ENCODE data around the gene CHID1. TPM values are rescaled to one million over a fixed set of nuclear protein-coding genes. Genes with fewer than 3 reads are reported as not detected.

Gene CHID1
- total and polyA plus RNA-seq, 2 donors (not counting 1 experiment from before 2014, with no cell fraction given): 31.0 to 68.1 TPM

DNA sequence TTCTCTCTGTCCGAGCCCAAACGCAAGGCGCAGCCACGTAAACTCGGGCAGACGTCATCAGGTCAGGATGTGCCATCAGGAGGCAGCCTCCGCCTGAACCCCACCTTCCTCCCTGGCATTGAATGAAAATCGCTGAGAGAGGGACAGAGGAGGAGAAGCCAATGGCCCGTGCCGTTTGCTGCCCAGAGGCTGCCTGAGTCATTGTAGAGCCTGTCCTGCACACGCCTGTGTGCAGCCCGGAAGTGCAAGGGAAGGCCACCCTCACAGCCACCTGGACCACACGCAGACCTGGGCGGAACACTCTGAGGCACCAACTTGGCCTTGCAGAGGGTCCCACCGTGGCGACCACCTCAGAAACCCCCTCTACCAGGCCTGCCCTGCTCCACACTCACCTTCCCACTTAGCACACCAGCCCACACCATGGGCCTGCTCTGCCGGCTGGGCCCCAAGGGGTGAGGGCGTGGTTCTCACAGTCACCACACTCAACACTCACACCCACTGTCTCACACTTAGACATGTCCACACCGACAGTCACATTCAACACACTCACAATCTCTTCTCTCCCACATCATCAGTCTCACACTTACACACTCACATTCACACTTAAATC is 9.1 kb downstream of the CHID1 start:
- DNase-seq (no peak), ATAC-seq (ENCODE audit: low read depth) (no peak)
- H3K9ac ChIP-seq (ENCODE audit: low read length): no peak overlapping the region
- Mint-ChIP-seq H3K27ac (no peak overlapping the region), H3K4me1 (peaks cover 2% of the 10 kb centered on the region), H3K4me3 (no peak overlapping the region), H3K9me3 (ENCODE audit: insufficient read depth) (no peaks in the 10 kb centered on the region), H3K27me3 (no peaks in the 10 kb centered on the region)
- CTCF ChIA-PET: no interaction called here
- H3K36me3 ChIP-seq (replicated peaks in 1 of 2; ENCODE audit: control extremely low read depth in 1 of 2, control insufficient read depth in 1 of 2, extremely low read depth in 1 of 2, insufficient read depth in 2 of 2, low read length in 1 of 2): peaks cover 0 to 60% of the 10 kb centered on the region in 2 experiments
- H4K20me1 ChIP-seq (ENCODE audit: control insufficient read depth, insufficient read depth, low read length, poor library complexity, severe bottlenecking): peaks cover 16% of the 10 kb centered on the region
- H3K79me2 ChIP-seq (ENCODE audit: control insufficient read depth, insufficient read depth, low read length): peaks cover 22% of the 10 kb centered on the region
- H3K27ac ChIP-seq (ENCODE audit: low read length in 2 of 2): no peak overlapping the region
- H3K4me3 ChIP-seq (ENCODE audit: control extremely low read depth in 1 of 5, extremely low read depth in 1 of 5, insufficient read depth in 1 of 5, low read depth in 2 of 5, low read length in 4 of 5): no peak overlapping the region
- intact Hi-C loops (cut with micrococcal nuclease): no loop called here
- H3K4me1 ChIP-seq (ENCODE audit: control insufficient read depth in 2 of 2, insufficient read depth in 2 of 2, low read length in 2 of 2): no peaks in the 10 kb centered on the region
- no peak overlapping the region for H2AFZ ChIP-seq (ENCODE audit: insufficient read depth, low read depth, low read length, poor library complexity, severe bottlenecking)
- no peak overlapping the region for H3K4me2 ChIP-seq (replicated peaks; ENCODE audit: low read depth, low read length, poor library complexity, severe bottlenecking)
- TF ChIP-seq, protein P1, sequence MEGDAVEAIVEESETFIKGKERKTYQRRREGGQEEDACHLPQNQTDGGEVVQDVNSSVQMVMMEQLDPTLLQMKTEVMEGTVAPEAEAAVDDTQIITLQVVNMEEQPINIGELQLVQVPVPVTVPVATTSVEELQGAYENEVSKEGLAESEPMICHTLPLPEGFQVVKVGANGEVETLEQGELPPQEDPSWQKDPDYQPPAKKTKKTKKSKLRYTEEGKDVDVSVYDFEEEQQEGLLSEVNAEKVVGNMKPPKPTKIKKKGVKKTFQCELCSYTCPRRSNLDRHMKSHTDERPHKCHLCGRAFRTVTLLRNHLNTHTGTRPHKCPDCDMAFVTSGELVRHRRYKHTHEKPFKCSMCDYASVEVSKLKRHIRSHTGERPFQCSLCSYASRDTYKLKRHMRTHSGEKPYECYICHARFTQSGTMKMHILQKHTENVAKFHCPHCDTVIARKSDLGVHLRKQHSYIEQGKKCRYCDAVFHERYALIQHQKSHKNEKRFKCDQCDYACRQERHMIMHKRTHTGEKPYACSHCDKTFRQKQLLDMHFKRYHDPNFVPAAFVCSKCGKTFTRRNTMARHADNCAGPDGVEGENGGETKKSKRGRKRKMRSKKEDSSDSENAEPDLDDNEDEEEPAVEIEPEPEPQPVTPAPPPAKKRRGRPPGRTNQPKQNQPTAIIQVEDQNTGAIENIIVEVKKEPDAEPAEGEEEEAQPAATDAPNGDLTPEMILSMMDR (IDR thresholded peaks at IDR 0.05): no peak
- no peak for TF ChIP-seq EZH2 (IDR thresholded peaks at IDR 0.05; ENCODE audit: borderline replicate concordance, insufficient read depth, low read depth, low read length, poor library complexity, severe bottlenecking)
- POLR2A ChIA-PET: no interaction called here
- 98% methylated on average over 18 of the region's 19 CpGs for WGBS (ENCODE audit: insufficient coverage)
- no peaks in the 10 kb centered on the region for H3K9me3 ChIP-seq (ENCODE audit: control extremely low read depth in 1 of 3, control insufficient read depth in 2 of 3, insufficient read depth in 1 of 3, low read length in 2 of 3)
- no peaks in the 10 kb centered on the region for H3K27me3 ChIP-seq (replicated peaks in 1 of 4; ENCODE audit: control extremely low read depth in 1 of 4, control insufficient read depth in 3 of 4, insufficient read depth in 4 of 4, low read length in 3 of 4)

DNA sequence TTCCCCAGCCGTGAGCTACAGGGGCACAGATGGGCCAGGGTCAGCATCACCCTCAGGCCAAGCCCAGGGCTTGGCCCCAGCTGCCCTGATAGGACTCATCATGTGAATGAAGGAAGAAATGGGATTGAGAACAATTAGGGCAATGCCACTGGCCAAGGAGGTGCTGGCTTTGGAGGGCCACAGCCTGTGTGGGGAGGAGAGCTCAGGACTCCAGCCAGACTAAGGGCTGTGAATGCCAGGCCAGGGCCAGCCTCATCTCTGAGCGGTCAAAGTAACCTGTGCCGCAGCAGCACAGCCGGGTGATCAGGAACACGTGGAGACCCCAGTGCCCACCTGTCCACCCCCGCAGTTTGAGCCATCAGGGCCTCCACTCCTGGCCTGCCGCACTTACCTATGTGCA is 10.1 kb downstream of the CHID1 start:
- CTCF ChIA-PET: no interaction called here
- H3K36me3 ChIP-seq (replicated peaks in 1 of 2; ENCODE audit: control extremely low read depth in 1 of 2, control insufficient read depth in 1 of 2, extremely low read depth in 1 of 2, insufficient read depth in 2 of 2, low read length in 1 of 2): peaks cover 0 to 60% of the 10 kb centered on the region in 2 experiments
- H3K79me2 ChIP-seq (ENCODE audit: control insufficient read depth, insufficient read depth, low read length): peaks cover 18% of the 10 kb centered on the region
- TF ChIP-seq EZH2 (IDR thresholded peaks at IDR 0.05; ENCODE audit: borderline replicate concordance, insufficient read depth, low read depth, low read length, poor library complexity, severe bottlenecking): no peak
- TF ChIP-seq, protein P1 (IDR thresholded peaks at IDR 0.05): no peak
- no peaks in the 10 kb centered on the region for H3K27me3 ChIP-seq (replicated peaks in 1 of 4; ENCODE audit: control extremely low read depth in 1 of 4, control insufficient read depth in 3 of 4, insufficient read depth in 4 of 4, low read length in 3 of 4)
- no peak for DNase-seq
- Mint-ChIP-seq H3K4me3 (no peak overlapping the region), H3K27me3 (no peaks in the 10 kb centered on the region), H3K27ac (no peak overlapping the region), H3K4me1 (peaks cover under 1% of the 10 kb centered on the region), H3K9me3 (ENCODE audit: insufficient read depth) (no peaks in the 10 kb centered on the region)
- ATAC-seq (ENCODE audit: low read depth): no peak
- peaks cover 16% of the 10 kb centered on the region for H4K20me1 ChIP-seq (ENCODE audit: control insufficient read depth, insufficient read depth, low read length, poor library complexity, severe bottlenecking)
- intact Hi-C loops (cut with micrococcal nuclease): no loop called here
- no peak overlapping the region for H3K4me3 ChIP-seq (ENCODE audit: control extremely low read depth in 1 of 5, extremely low read depth in 1 of 5, insufficient read depth in 1 of 5, low read depth in 2 of 5, low read length in 4 of 5)
- 95% methylated on average over 7 of the region's 7 CpGs for WGBS (ENCODE audit: insufficient coverage)
- POLR2A ChIA-PET: no interaction called here
- H3K9me3 ChIP-seq (ENCODE audit: control extremely low read depth in 1 of 3, control insufficient read depth in 2 of 3, insufficient read depth in 1 of 3, low read length in 2 of 3): no peaks in the 10 kb centered on the region
- H2AFZ ChIP-seq (ENCODE audit: insufficient read depth, low read depth, low read length, poor library complexity, severe bottlenecking): no peak overlapping the region
- H3K4me2 ChIP-seq (replicated peaks; ENCODE audit: low read depth, low read length, poor library complexity, severe bottlenecking): no peak overlapping the region
- H3K27ac ChIP-seq (ENCODE audit: low read length in 2 of 2): no peak overlapping the region
- H3K4me1 ChIP-seq (ENCODE audit: control insufficient read depth in 2 of 2, insufficient read depth in 2 of 2, low read length in 2 of 2): no peaks in the 10 kb centered on the region
- H3K9ac ChIP-seq (ENCODE audit: low read length): no peak overlapping the region
